ENCODE results near the gene CAMK2A. TPM values are rescaled to one million over a fixed set of nuclear protein-coding genes. Genes with fewer than 3 reads are reported as not detected.

Gene CAMK2A
- total and polyA plus RNA-seq, 2 experiments from 2014 or later = 0.18 TPM; not detected in 1

DNA sequence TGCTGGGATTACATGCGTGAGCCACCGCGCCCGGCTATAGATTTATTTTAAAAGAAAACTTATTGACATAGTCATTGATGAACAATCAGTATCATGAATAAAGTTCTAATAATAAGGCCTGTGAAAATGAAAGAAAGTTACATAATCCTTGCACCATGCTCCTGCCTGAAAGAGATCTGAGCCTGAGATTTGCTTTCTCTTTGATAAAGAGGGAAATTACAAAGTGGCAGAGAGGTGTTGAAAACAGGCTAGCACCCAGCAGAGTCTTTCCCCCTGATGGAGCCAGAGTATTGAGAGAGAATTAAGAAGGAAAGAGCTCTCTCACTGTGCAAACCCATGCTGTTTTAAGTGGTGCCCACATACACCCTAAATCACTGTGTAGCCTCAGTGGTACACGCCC lies 62.5 kb downstream of the CAMK2A start:
- Histone ChIP-seq H3K4me1 (ENCODE audit: insufficient read depth) (no peaks in the 10 kb centered on the region), H3K27me3 (ENCODE audit: insufficient read depth) (no peaks in the 10 kb centered on the region), H3K27ac (ENCODE audit: low read depth) (no peak overlapping the region), H3K9me2 (ENCODE audit: insufficient read depth) (no peaks in the 10 kb centered on the region), H3K36me3 (ENCODE audit: insufficient read depth) (no peaks in the 10 kb centered on the region), H3K79me2 (replicated peaks; ENCODE audit: insufficient read depth) (no peaks in the 10 kb centered on the region), H4K20me1 (replicated peaks; ENCODE audit: insufficient read depth) (no peaks in the 10 kb centered on the region), H3F3A (replicated peaks; ENCODE audit: low read depth) (no peaks in the 10 kb centered on the region), H3K4me3 (no peak overlapping the region), H2AFZ (no peak overlapping the region), H3K4me2 (no peak overlapping the region)
- Mint-ChIP-seq H3K27me3 (ENCODE audit: insufficient read depth, low read depth, poor library complexity) (peaks cover 2% of the 10 kb centered on the region), H3K27ac (no peak overlapping the region), H3K4me3 (no peak overlapping the region), H3K9me3 (no peaks in the 10 kb centered on the region), H3K4me1 (no peaks in the 10 kb centered on the region), H3K36me3 (ENCODE audit: low read depth) (no peaks in the 10 kb centered on the region)
- TF ChIP-seq ZNF331 (CRISPR knock-in tag; IDR thresholded peaks at IDR 0.05; ENCODE audit: low read depth) = no peak
- TF ChIP-seq ZNF114 (CRISPR knock-in tag; IDR thresholded peaks at IDR 0.05) = no peak
- TF ChIP-seq CREB1 (CRISPR knock-in tag; IDR thresholded peaks at IDR 0.05; ENCODE audit: low read depth) = no peak
- TF ChIP-seq, protein P1, sequence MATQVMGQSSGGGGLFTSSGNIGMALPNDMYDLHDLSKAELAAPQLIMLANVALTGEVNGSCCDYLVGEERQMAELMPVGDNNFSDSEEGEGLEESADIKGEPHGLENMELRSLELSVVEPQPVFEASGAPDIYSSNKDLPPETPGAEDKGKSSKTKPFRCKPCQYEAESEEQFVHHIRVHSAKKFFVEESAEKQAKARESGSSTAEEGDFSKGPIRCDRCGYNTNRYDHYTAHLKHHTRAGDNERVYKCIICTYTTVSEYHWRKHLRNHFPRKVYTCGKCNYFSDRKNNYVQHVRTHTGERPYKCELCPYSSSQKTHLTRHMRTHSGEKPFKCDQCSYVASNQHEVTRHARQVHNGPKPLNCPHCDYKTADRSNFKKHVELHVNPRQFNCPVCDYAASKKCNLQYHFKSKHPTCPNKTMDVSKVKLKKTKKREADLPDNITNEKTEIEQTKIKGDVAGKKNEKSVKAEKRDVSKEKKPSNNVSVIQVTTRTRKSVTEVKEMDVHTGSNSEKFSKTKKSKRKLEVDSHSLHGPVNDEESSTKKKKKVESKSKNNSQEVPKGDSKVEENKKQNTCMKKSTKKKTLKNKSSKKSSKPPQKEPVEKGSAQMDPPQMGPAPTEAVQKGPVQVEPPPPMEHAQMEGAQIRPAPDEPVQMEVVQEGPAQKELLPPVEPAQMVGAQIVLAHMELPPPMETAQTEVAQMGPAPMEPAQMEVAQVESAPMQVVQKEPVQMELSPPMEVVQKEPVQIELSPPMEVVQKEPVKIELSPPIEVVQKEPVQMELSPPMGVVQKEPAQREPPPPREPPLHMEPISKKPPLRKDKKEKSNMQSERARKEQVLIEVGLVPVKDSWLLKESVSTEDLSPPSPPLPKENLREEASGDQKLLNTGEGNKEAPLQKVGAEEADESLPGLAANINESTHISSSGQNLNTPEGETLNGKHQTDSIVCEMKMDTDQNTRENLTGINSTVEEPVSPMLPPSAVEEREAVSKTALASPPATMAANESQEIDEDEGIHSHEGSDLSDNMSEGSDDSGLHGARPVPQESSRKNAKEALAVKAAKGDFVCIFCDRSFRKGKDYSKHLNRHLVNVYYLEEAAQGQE (IDR thresholded peaks at IDR 0.05; ENCODE audit: unreplicated experiment) = no peak
- no peak for TF ChIP-seq NANOG (IDR thresholded peaks at IDR 0.05; ENCODE audit: borderline replicate concordance)
- no peak for TF ChIP-seq POLR2AphosphoS5 (IDR thresholded peaks at IDR 0.05; ENCODE audit: low read depth)
- TF ChIP-seq EZH2 (IDR thresholded peaks at IDR 0.05; ENCODE audit: low read depth, unreplicated experiment) = no peak
- ATAC-seq = no peak
- DNase-seq (ENCODE audit: low spot score) = no peak

DNA sequence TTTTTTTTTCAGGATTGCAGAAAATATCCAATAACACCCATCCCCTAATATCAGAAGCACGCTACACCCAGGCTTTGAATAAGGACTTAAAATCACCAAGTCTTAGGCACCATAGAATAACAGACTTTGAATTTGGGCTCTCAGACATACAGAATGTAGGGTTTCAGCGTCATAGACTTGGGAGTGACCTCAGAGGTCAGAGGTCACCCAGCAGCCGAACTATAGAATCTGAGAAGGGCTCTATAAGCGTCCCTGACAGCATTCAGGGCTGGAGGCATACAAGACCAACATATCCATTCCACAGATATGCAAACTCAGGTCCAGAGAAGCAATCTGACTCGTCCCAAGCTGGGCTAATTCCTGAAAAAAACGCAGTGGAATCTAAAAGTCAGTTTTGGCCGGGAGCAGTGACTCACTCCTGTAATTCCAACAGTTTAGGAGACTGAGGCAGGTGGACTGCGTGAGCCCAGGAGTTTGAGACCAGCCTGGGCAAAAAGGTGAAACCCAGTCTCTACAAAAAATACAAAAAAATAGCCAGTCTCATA lies 65.0 kb downstream of the CAMK2A start:
- Histone ChIP-seq H3K79me2 (replicated peaks; ENCODE audit: insufficient read depth) (no peaks in the 10 kb centered on the region), H3K27ac (ENCODE audit: low read depth) (no peak overlapping the region), H3K9me2 (ENCODE audit: insufficient read depth) (no peaks in the 10 kb centered on the region), H3K4me3 (no peak overlapping the region), H3K36me3 (ENCODE audit: insufficient read depth) (no peaks in the 10 kb centered on the region), H2AFZ (no peak overlapping the region), H3K4me2 (no peak overlapping the region), H3K27me3 (ENCODE audit: insufficient read depth) (no peaks in the 10 kb centered on the region), H4K20me1 (replicated peaks; ENCODE audit: insufficient read depth) (no peaks in the 10 kb centered on the region), H3K4me1 (ENCODE audit: insufficient read depth) (no peaks in the 10 kb centered on the region), H3F3A (replicated peaks; ENCODE audit: low read depth) (no peaks in the 10 kb centered on the region)
- DNase-seq (ENCODE audit: low spot score) = no peak
- H3K27ac Mint-ChIP-seq = 0 out of 2 replicates have a peak overlapping the region, but pooled peaks have one; percentile 36
- H3K4me3 Mint-ChIP-seq = no peak overlapping the region
- no peaks in the 10 kb centered on the region for H3K9me3 Mint-ChIP-seq
- TF ChIP-seq, protein P2, sequence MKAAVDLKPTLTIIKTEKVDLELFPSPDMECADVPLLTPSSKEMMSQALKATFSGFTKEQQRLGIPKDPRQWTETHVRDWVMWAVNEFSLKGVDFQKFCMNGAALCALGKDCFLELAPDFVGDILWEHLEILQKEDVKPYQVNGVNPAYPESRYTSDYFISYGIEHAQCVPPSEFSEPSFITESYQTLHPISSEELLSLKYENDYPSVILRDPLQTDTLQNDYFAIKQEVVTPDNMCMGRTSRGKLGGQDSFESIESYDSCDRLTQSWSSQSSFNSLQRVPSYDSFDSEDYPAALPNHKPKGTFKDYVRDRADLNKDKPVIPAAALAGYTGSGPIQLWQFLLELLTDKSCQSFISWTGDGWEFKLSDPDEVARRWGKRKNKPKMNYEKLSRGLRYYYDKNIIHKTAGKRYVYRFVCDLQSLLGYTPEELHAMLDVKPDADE (IDR thresholded peaks at IDR 0.05) = no peak
- no peaks in the 10 kb centered on the region; the same call in 2 of the 3 replicates for H3K4me1 Mint-ChIP-seq
- H3K27me3 Mint-ChIP-seq (ENCODE audit: insufficient read depth, low read depth, poor library complexity) = peaks cover 4% of the 10 kb centered on the region
- H3K36me3 Mint-ChIP-seq (ENCODE audit: low read depth) = no peaks in the 10 kb centered on the region
- ATAC-seq = no peak
